Liver (tissue), 9 donors: ENCODE results near the gene HIRIP3. TPM values are rescaled to one million over a fixed set of nuclear protein-coding genes. Genes with fewer than 3 reads are reported as not detected.

Experiments used
- DNase-seq: peaks from one replicate; pipeline ENCODE4 v3.0.0-alpha.2; 2017; ENCODE audit warnings: low spot score
- H3K27ac ChIP-seq, 2 donors: one replicate each; pipeline ENCODE4 v1.7.0; 2013; ENCODE audit warnings: inconsistent platforms in 2 of 2, low read length in 2 of 2, control low read depth in 1 of 2, low read depth in 1 of 2, mild to moderate bottlenecking in 1 of 2
- H3K27me3 ChIP-seq, 4 donors: one replicate each; pipeline versions ENCODE4 v1.6.1 to v1.7.0; 2013; ENCODE audit warnings: low read length in 3 of 4, inconsistent platforms in 1 of 4, mild to moderate bottlenecking in 1 of 4, moderate library complexity in 1 of 4; ENCODE audit not compliant: control insufficient read depth in 4 of 4, insufficient read depth in 4 of 4
- H3K36me3 ChIP-seq, 4 donors: one replicate each; pipeline versions ENCODE4 v1.6.1 to v1.7.0; 2013; ENCODE audit warnings: low read length in 3 of 4, mild to moderate bottlenecking in 3 of 4, low read depth in 1 of 4, moderate library complexity in 1 of 4; ENCODE audit not compliant: control insufficient read depth in 4 of 4, insufficient read depth in 3 of 4
- H3K4me1 ChIP-seq, 4 donors: one replicate each; pipeline versions ENCODE4 v1.6.1 to v1.7.0; 2013; ENCODE audit warnings: low read length in 3 of 4, mild to moderate bottlenecking in 3 of 4, moderate library complexity in 1 of 4; ENCODE audit not compliant: control insufficient read depth in 4 of 4, insufficient read depth in 4 of 4
- H3K4me3 ChIP-seq, 3 donors: one replicate each; pipeline versions ENCODE4 v1.6.1 to v1.7.0; 2013; ENCODE audit warnings: low read length in 3 of 3, control low read depth in 1 of 3, low read depth in 1 of 3, mild to moderate bottlenecking in 1 of 3
- H3K9ac ChIP-seq, 2 donors: one replicate each; pipeline ENCODE4 v1.7.0; 2013; ENCODE audit warnings: low read length in 2 of 2, mild to moderate bottlenecking in 2 of 2, moderate library complexity in 2 of 2, control low read depth in 1 of 2, low read depth in 1 of 2
- H3K9me3 ChIP-seq, 4 donors: one replicate each; pipeline versions ENCODE4 v1.6.1 to v1.7.0; 2013; ENCODE audit warnings: low read length in 3 of 4; ENCODE audit not compliant: control insufficient read depth in 4 of 4
- CTCF ChIP-seq: fragments of 150-350 bp; IDR thresholded peaks from 2 replicates; pipeline ENCODE4 v1.5.1; 2017; ENCODE audit warnings: improper control_type of control experiment, low read depth, low read length; ENCODE audit not compliant: missing input control
- EGR1 ChIP-seq, 2 donors: IDR thresholded peaks; 2 replicates each; pipeline ENCODE4 v1.6.1; 2016 to 2018; ENCODE audit warnings: antibody characterized with exemption in 2 of 2, low read depth in 2 of 2
- FOXA1 ChIP-seq: IDR thresholded peaks from 2 replicates; pipeline ENCODE4 v1.6.1; 2016; ENCODE audit warnings: antibody characterized with exemption
- FOXA2 ChIP-seq: IDR thresholded peaks from 2 replicates; pipeline ENCODE4 v1.6.1; 2016; ENCODE audit warnings: antibody characterized with exemption
- HNF4A ChIP-seq, 2 donors: conservative IDR thresholded peaks; 2 replicates each; pipeline ENCODE4 v1.6.1; 2016; ENCODE audit warnings: antibody characterized with exemption in 2 of 2, mild to moderate bottlenecking in 2 of 2
- HNF4G ChIP-seq: IDR thresholded peaks from 2 replicates; pipeline ENCODE4 v1.6.1; 2016; ENCODE audit warnings: antibody characterized with exemption
- JUND ChIP-seq, 2 donors: IDR thresholded peaks; 2 replicates each; pipeline ENCODE4 v1.6.1; 2016; ENCODE audit warnings: antibody characterized with exemption in 2 of 2
- MAX ChIP-seq: IDR thresholded peaks from 2 replicates; pipeline ENCODE4 v1.6.1; 2016; ENCODE audit warnings: antibody characterized with exemption
- NR2F2 ChIP-seq: IDR thresholded peaks from 2 replicates; pipeline ENCODE4 v1.6.1; 2016; ENCODE audit warnings: antibody characterized with exemption
- RAD21 ChIP-seq, 2 donors: IDR thresholded peaks; 2 replicates each; pipeline ENCODE4 v1.6.1; 2016; ENCODE audit warnings: antibody characterized with exemption in 2 of 2, mild to moderate bottlenecking in 2 of 2
- RXRA ChIP-seq, 2 donors: IDR thresholded peaks; 2 replicates each; pipeline ENCODE4 v1.6.1; 2017 to 2018; ENCODE audit warnings: antibody characterized with exemption in 2 of 2, mild to moderate bottlenecking in 1 of 2
- SP1 ChIP-seq: IDR thresholded peaks from 2 replicates; pipeline ENCODE4 v1.6.1; 2018; ENCODE audit warnings: antibody characterized with exemption, mild to moderate bottlenecking
- YY1 ChIP-seq: IDR thresholded peaks from 2 replicates; pipeline ENCODE4 v1.6.1; 2016; ENCODE audit warnings: antibody characterized with exemption, mild to moderate bottlenecking
- ZBTB33 ChIP-seq: IDR thresholded peaks from 2 replicates; pipeline ENCODE4 v1.6.1; 2016; ENCODE audit warnings: antibody characterized with exemption
- WGBS: extraction: QIAGEN DNeasy Blood & Tissue Kit; methylation state at CpG from one replicate; pipeline ENCODE4 v1.1.7; 2013; 5-methylcytosine and 5-hydroxymethylcytosine counted together
- polyA plus RNA-seq, 2 donors: library from polyadenylated mRNA; stranded (reverse) in 1 of 2; unstranded in 1 of 2; fragments of 200-250 nt in 1 of 2; fragments of >200 nt in 1 of 2; fragmentation: Nextera tagmentation in 1 of 2; extraction: Ambion mirVana in 1 of 2; gene quantifications; one replicate each; pipeline versions ENCODE4 v1.2.1 to v1.2.3, GENCODE V29; 2013 to 2015
- total RNA-seq, 2 donors: library from RNA; depleted of rRNA; stranded (reverse); fragments of >200 nt; gene quantifications; one replicate each; pipeline ENCODE4 v1.2.3, GENCODE V29; 2014
- TF ChIP-seq, protein P1 (sequence below): IDR thresholded peaks from 2 replicates; pipeline ENCODE4 v1.6.1; 2016; ENCODE audit warnings: antibody characterized with exemption
- donor health status: healthy.
- donor health status: healthy.
- donor health status: healthy.
- donor health status: healthy.
- donor health status: healthy.

HIRIP3 gene
- total and polyA plus RNA-seq, 4 donors, result 5.7 to 10.5 (median 9.1) TPM

- Histone ChIP-seq H3K9me3 (no peaks in the 10 kb centered on the region), H3K4me3 (no peak overlapping the region), H3K27me3 (no peaks in the 10 kb centered on the region), H3K4me1 (peaks cover 2 to 26% (median 18%) of the 10 kb centered on the region in 4 donors), H3K9ac (no peak overlapping the region), H3K36me3 (peaks cover 10 to 52% (median 18%) of the 10 kb centered on the region in 4 donors), H3K27ac (no peak overlapping the region)
- DNase-seq, result no peak
- TF ChIP-seq RXRA (IDR thresholded peaks at IDR 0.05) (no peak), ZBTB33 (no peak), MAX (no peak), EGR1 (IDR thresholded peaks at IDR 0.05; ENCODE audit: low read depth in 2 of 2) (no peak), HNF4G (no peak), NR2F2 (no peak), FOXA2 (no peak), HNF4A (conservative IDR thresholded peaks at IDR 0.05) (no peak), JUND (IDR thresholded peaks at IDR 0.05) (no peak), CTCF (no peak), RAD21 (IDR thresholded peaks at IDR 0.05) (no peak), YY1 (no peak), FOXA1 (no peak), SP1 (no peak)
- TF ChIP-seq, protein P1, sequence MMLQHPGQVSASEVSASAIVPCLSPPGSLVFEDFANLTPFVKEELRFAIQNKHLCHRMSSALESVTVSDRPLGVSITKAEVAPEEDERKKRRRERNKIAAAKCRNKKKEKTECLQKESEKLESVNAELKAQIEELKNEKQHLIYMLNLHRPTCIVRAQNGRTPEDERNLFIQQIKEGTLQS, result no peak
- 64% methylated on average over 7 of the region's 7 CpGs for WGBS
Observed at GRCh38 chr16:29992344-29992967, 3.0 kb downstream of the HIRIP3 start.

GRCh38 chr16:29991571-29991904 lies 3.9 kb downstream of the HIRIP3 start:
- Histone ChIP-seq H3K36me3 (peaks cover 11 to 59% (median 23%) of the 10 kb centered on the region in 4 donors), H3K4me1 (peaks cover 2 to 20% (median 12%) of the 10 kb centered on the region in 4 donors), H3K9me3 (no peaks in the 10 kb centered on the region), H3K4me3 (no peak overlapping the region), H3K27me3 (no peaks in the 10 kb centered on the region), H3K9ac (no peak overlapping the region), H3K27ac (no peak overlapping the region)
- WGBS, result 89% methylated on average over 5 of the region's 5 CpGs
- DNase-seq, result no peak
- TF ChIP-seq FOXA1 (no peak), CTCF (no peak), MAX (no peak), HNF4A (conservative IDR thresholded peaks at IDR 0.05) (no peak)
